Measurements from ENCODE around the gene ZPR1.

DNA sequence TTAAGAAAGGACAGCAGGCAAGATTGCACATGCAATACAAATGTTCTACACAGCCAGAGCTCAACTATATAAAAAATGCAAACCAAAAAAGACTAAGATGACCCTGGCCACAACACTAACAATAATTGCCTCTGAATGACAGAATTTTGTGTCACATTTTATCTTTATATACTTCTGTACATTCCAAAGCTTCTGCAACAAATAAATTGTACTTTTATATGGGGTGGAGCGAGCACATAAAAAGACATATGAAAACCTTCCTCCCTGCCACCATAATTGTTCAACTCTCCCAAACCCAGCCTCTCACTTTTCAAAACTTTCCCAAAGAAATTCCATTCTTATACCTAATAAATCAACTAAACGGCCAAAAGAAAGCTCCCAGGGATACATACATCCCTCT lies 25.7 kb downstream of the ZPR1 start:
- TF ChIP-seq, protein P1, sequence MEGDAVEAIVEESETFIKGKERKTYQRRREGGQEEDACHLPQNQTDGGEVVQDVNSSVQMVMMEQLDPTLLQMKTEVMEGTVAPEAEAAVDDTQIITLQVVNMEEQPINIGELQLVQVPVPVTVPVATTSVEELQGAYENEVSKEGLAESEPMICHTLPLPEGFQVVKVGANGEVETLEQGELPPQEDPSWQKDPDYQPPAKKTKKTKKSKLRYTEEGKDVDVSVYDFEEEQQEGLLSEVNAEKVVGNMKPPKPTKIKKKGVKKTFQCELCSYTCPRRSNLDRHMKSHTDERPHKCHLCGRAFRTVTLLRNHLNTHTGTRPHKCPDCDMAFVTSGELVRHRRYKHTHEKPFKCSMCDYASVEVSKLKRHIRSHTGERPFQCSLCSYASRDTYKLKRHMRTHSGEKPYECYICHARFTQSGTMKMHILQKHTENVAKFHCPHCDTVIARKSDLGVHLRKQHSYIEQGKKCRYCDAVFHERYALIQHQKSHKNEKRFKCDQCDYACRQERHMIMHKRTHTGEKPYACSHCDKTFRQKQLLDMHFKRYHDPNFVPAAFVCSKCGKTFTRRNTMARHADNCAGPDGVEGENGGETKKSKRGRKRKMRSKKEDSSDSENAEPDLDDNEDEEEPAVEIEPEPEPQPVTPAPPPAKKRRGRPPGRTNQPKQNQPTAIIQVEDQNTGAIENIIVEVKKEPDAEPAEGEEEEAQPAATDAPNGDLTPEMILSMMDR (IDR thresholded peaks at IDR 0.05) = no peak
- no peak for TF ChIP-seq POLR2A (IDR thresholded peaks at IDR 0.05)

Measured in thyroid gland (tissue), 4 donors.